H1 (cell line): Measurements from ENCODE around the gene PCSK4. TPM values are rescaled to one million over a fixed set of nuclear protein-coding genes. Genes with fewer than 3 reads are reported as not detected.

Experiments used
- CTCF ChIA-PET: fragments of 300-600 bp; sonication (Branson Sonifier 250); formaldehyde crosslinking; loops from one replicate; lab custom pipeline; 2021; ENCODE audit not compliant: partially characterized antibody; lab: Charles Lee
- POLR2A ChIA-PET: fragments of 300-600 bp; sonication (Branson Sonifier 250); formaldehyde crosslinking; loops from one replicate; lab custom pipeline; 2021; ENCODE audit warnings: inconsistent platforms; ENCODE audit not compliant: partially characterized antibody; lab: Charles Lee
- DNase-seq, 2 experiments: peaks; one replicate each; pipeline versions ENCODE4 v3.0.0 to v3.0.0-alpha.2; 2010 to 2022; ENCODE audit warnings: low spot score in 2 of 2, low read depth in 1 of 2, mixed read lengths in 1 of 2
- FAIRE-seq: peaks from 2 replicates; lab custom pipeline; 2011; peaks lifted over from hg19 to GRCh38; lab: Jason Lieb, UNC
- H2AFZ ChIP-seq: 2 replicates; pipeline ENCODE4 v1.8.1; 2012; ENCODE audit warnings: low read length, inconsistent platforms
- H2AK5ac ChIP-seq: 2 replicates; pipeline ENCODE4 v1.6.1; 2013; ENCODE audit warnings: low read depth, low read length
- H2BK120ac ChIP-seq: replicated peaks from 2 replicates; pipeline ENCODE3; 2013; ENCODE audit warnings: low read depth, low read length, inconsistent platforms
- H2BK12ac ChIP-seq: 2 replicates; pipeline ENCODE4 v1.6.1; 2013; ENCODE audit warnings: low read depth, low read length
- H2BK15ac ChIP-seq: 2 replicates; pipeline ENCODE4 v1.6.1; 2013; ENCODE audit warnings: low read length
- H2BK20ac ChIP-seq: 2 replicates; pipeline ENCODE4 v1.6.1; 2013; ENCODE audit warnings: low read length
- H2BK5ac ChIP-seq: 2 replicates; pipeline ENCODE4 v1.6.1; 2013; ENCODE audit warnings: low read depth, low read length
- H3K14ac ChIP-seq: 2 replicates; pipeline ENCODE4 v1.6.1; 2013; ENCODE audit warnings: inconsistent platforms; ENCODE audit not compliant: insufficient read length
- H3K18ac ChIP-seq: 2 replicates; pipeline ENCODE4 v1.6.1; 2013; ENCODE audit warnings: low read length; ENCODE audit errors: extremely low read depth
- H3K23ac ChIP-seq: 2 replicates; pipeline ENCODE4 v1.6.1; 2013; ENCODE audit warnings: inconsistent platforms; ENCODE audit not compliant: insufficient read length
- H3K23me2 ChIP-seq: 2 replicates; pipeline ENCODE4 v1.6.1; 2013; ENCODE audit warnings: low read depth, low read length
- H3K27ac ChIP-seq: 2 replicates; pipeline ENCODE4 v1.6.1; 2011; ENCODE audit warnings: low read depth, low read length, inconsistent platforms
- H3K27me3 ChIP-seq, 4 experiments: replicated peaks in 1 of 4; 1 replicate in 1 of 4; 2 replicates in 3 of 4; pipeline versions ENCODE4 v1.6.1 to v1.8.1; 2011 to 2013; ENCODE audit warnings: low read length in 3 of 4, mild to moderate bottlenecking in 3 of 4, inconsistent platforms in 2 of 4, mixed read lengths in 2 of 4, moderate library complexity in 1 of 4; ENCODE audit not compliant: control insufficient read depth in 3 of 4, insufficient read depth in 3 of 4; ENCODE audit errors: extremely low read depth in 1 of 4
- H3K36me3 ChIP-seq, 4 experiments: 2 replicates each; pipeline versions ENCODE4 v1.6.1 to v1.8.1; 2011 to 2013; ENCODE audit warnings: mild to moderate bottlenecking in 4 of 4, low read length in 3 of 4, moderate library complexity in 2 of 4, control low read depth in 1 of 4, inconsistent platforms in 1 of 4; ENCODE audit not compliant: insufficient read depth in 4 of 4, control insufficient read depth in 2 of 4
- H3K4ac ChIP-seq: replicated peaks from 2 replicates; pipeline ENCODE3; 2013; ENCODE audit warnings: low read length, low read depth, mixed read lengths, inconsistent platforms; ENCODE audit not compliant: insufficient read length
- H3K4me1 ChIP-seq, 4 experiments: replicated peaks in 1 of 4; 1 replicate in 1 of 4; 2 replicates in 3 of 4; pipeline versions ENCODE4 v1.6.1 to v1.8.1; 2011 to 2013; ENCODE audit warnings: low read length in 3 of 4, inconsistent platforms in 2 of 4, mixed read lengths in 1 of 4; ENCODE audit not compliant: insufficient read depth in 4 of 4, control insufficient read depth in 3 of 4
- H3K4me2 ChIP-seq, 2 experiments: 2 replicates each; pipeline versions ENCODE4 v1.6.1 to v1.8.1; 2011 to 2013; ENCODE audit warnings: low read depth in 2 of 2, low read length in 2 of 2, control low read depth in 1 of 2, inconsistent platforms in 1 of 2, mild to moderate bottlenecking in 1 of 2; ENCODE audit not compliant: insufficient read depth in 1 of 2
- H3K4me3 ChIP-seq, 4 experiments: fragments of 200-600, 300-600 bp in 1 of 4; sonication (generic), shearing (Covaris generic), sonication (Bioruptor Twin) in 1 of 4; 2 replicates each; pipeline versions ENCODE4 v1.5.1 to v1.8.1; 2011 to 2016; ENCODE audit warnings: low read length in 4 of 4, low read depth in 3 of 4, control low read depth in 2 of 4, inconsistent platforms in 2 of 4, mild to moderate bottlenecking in 2 of 4, mixed read lengths in 1 of 4, moderate library complexity in 1 of 4; ENCODE audit not compliant: insufficient read depth in 2 of 4; ENCODE audit errors: extremely low read depth in 1 of 4
- H3K56ac ChIP-seq: replicated peaks from 2 replicates; pipeline ENCODE3; 2013; ENCODE audit warnings: low read depth, mild to moderate bottlenecking, mixed read lengths, low read length, inconsistent platforms; ENCODE audit not compliant: insufficient read length
- H3K79me1 ChIP-seq: 2 replicates; pipeline ENCODE4 v1.6.1; 2013; ENCODE audit warnings: low read depth, low read length, control low read depth
- H3K79me2 ChIP-seq, 2 experiments: 2 replicates each; pipeline versions ENCODE4 v1.6.1 to v1.8.1; 2012 to 2013; ENCODE audit warnings: low read length in 2 of 2, mild to moderate bottlenecking in 2 of 2, inconsistent platforms in 1 of 2; ENCODE audit not compliant: insufficient read depth in 2 of 2, control insufficient read depth in 1 of 2
- H3K9ac ChIP-seq, 4 experiments: replicated peaks in 1 of 4; 1 replicate in 1 of 4; 2 replicates in 3 of 4; pipeline versions ENCODE4 v1.6.1 to v1.8.1; 2011 to 2013; ENCODE audit warnings: low read depth in 3 of 4, low read length in 3 of 4, control low read depth in 2 of 4, mild to moderate bottlenecking in 2 of 4, moderate library complexity in 2 of 4, inconsistent platforms in 1 of 4; ENCODE audit errors: extremely low read depth in 1 of 4
- H3K9me3 ChIP-seq, 2 experiments: 2 replicates each; pipeline versions ENCODE4 v1.6.1 to v1.8.1; 2012 to 2013; ENCODE audit warnings: mild to moderate bottlenecking in 2 of 2, moderate library complexity in 2 of 2, control low read depth in 1 of 2, inconsistent platforms in 1 of 2, low read depth in 1 of 2, low read length in 1 of 2, mixed read lengths in 1 of 2; ENCODE audit not compliant: insufficient read depth in 2 of 2
- H4K20me1 ChIP-seq, 2 experiments: replicated peaks in 1 of 2; 2 replicates each; pipeline versions ENCODE3 to v1.8.1; 2011 to 2013; ENCODE audit warnings: inconsistent platforms in 2 of 2, low read length in 2 of 2, mild to moderate bottlenecking in 1 of 2; ENCODE audit not compliant: insufficient read depth in 2 of 2, control insufficient read depth in 1 of 2
- H4K5ac ChIP-seq: 2 replicates; pipeline ENCODE4 v1.6.1; 2013; ENCODE audit warnings: low read length, low read depth, mixed read lengths, inconsistent platforms; ENCODE audit not compliant: insufficient read length
- H4K8ac ChIP-seq: 2 replicates; pipeline ENCODE4 v1.8.0; 2013; ENCODE audit warnings: mild to moderate bottlenecking, moderate library complexity, low read length, inconsistent platforms; ENCODE audit not compliant: insufficient read depth; ENCODE audit errors: extremely low read depth
- H4K91ac ChIP-seq: replicated peaks from 2 replicates; pipeline ENCODE3; 2013; ENCODE audit warnings: low read length, mixed read lengths, inconsistent platforms; ENCODE audit not compliant: insufficient read length
- MAX ChIP-seq: IDR thresholded peaks from 2 replicates; pipeline ENCODE4 v1.6.1; 2012; ENCODE audit warnings: inconsistent platforms
- RXRA ChIP-seq: IDR thresholded peaks from 2 replicates; pipeline ENCODE4 v1.6.1; 2011; ENCODE audit warnings: low read depth, mild to moderate bottlenecking, low read length, moderate library complexity; ENCODE audit not compliant: insufficient read depth
- SIRT6 ChIP-seq: IDR thresholded peaks from one replicate; pipeline ENCODE4 v1.7.1; 2012; ENCODE audit warnings: low read length, inconsistent platforms
- TAF1 ChIP-seq: IDR thresholded peaks from 2 replicates; pipeline ENCODE4 v1.6.1; 2011; ENCODE audit warnings: mild to moderate bottlenecking, low read depth, low read length
- WGBS, 2 experiments: shearing (Covaris generic) in 1 of 2; methylation state at CpG; one replicate each; pipeline versions ENCODE4 v1.1.6 to v1.1.7; 2013 to 2015; ENCODE audit warnings: low lambda C conversion rate in 2 of 2, mixed read lengths in 2 of 2, inconsistent platforms in 1 of 2, low coverage in 1 of 2, missing lambda C conversion rate in 1 of 2; ENCODE audit not compliant: insufficient replicate concordance in 2 of 2, insufficient coverage in 1 of 2, insufficient read length in 1 of 2; ENCODE audit errors: extremely low coverage in 1 of 2, missing lambda C conversion rate in 1 of 2; 5-methylcytosine and 5-hydroxymethylcytosine counted together
- long read RNA-seq, 2 experiments: library from RNA in 1 of 2; library from capped mRNA in 1 of 2; stranded (forward); transcript quantifications; one replicate each; pipeline ENCODE4 v2.0.0, GENCODE V29; 2021; ENCODE audit warnings: inconsistent platforms in 1 of 2
- polyA minus RNA-seq, 3 experiments: library from RNA; depleted of rRNA, polyadenylated mRNA; stranded (reverse); fragments of >200 nt; gene quantifications; 1 replicate in 2 of 3; 2 replicates in 1 of 3; pipeline ENCODE4 v1.2.3, GENCODE V29; 2011
- polyA plus RNA-seq, 7 experiments: library from polyadenylated mRNA; depleted of rRNA in 3 of 7; stranded (reverse) in 5 of 7; unstranded in 2 of 7; fragments of >200 nt in 5 of 7; fragments of 200-250 nt in 2 of 7; gene quantifications; 1 replicate in 5 of 7; 2 replicates in 1 of 7; 4 replicates in 1 of 7; pipeline versions ENCODE4 v1.2.1 to v1.2.3, GENCODE V29; 2011 to 2013; ENCODE audit warnings: missing spikeins in 2 of 7, mixed read lengths in 2 of 7
- total RNA-seq: library from RNA; stranded (reverse); fragmentation: NEBNext Ultra II Directional; extraction: Animal tissue kit (Norgen Biotek cat#: 25700); gene quantifications from 2 replicates; pipeline ENCODE4 v1.2.1, GENCODE V29; 2021
- TF ChIP-seq, protein P1 (sequence below), 3 experiments: IDR thresholded peaks; 1 replicate in 2 of 3; 2 replicates in 1 of 3; pipeline versions ENCODE4 v1.5.1 to v1.6.1; 2011; ENCODE audit warnings: low read length in 3 of 3, mild to moderate bottlenecking in 3 of 3, inconsistent platforms in 2 of 3, low read depth in 1 of 3, moderate library complexity in 1 of 3; ENCODE audit not compliant: insufficient read depth in 1 of 3; ENCODE audit errors: control extremely low read depth in 1 of 3

PCSK4 gene
- 9.7 and 9.8 TPM in 2 replicates for total RNA-seq
- polyA plus RNA-seq (2011; rRNA removed): 10.7 and 18.3 TPM in 2 replicates
- polyA plus RNA-seq (2011; cell fraction: cytosol; rRNA removed): 13.4 TPM
- polyA plus RNA-seq (2011; cell fraction: nucleus; rRNA removed): 104 TPM
- 7.7 to 16.1 TPM (median 11.6 TPM) in 4 replicates for polyA plus RNA-seq (2012, experiment 1 of 2)
- polyA plus RNA-seq (2012, experiment 2 of 2): 5.0 TPM
- polyA plus RNA-seq (2013, experiment 1 of 2): 8.5 TPM
- polyA plus RNA-seq (2013, experiment 2 of 2): 5.6 TPM
- 1.6 and 1.9 TPM in 2 replicates for polyA minus RNA-seq (2011; rRNA and poly(A)+ RNA removed)
- 8.1 TPM for polyA minus RNA-seq (2011; cell fraction: cytosol; rRNA and poly(A)+ RNA removed)
- 14.3 TPM for polyA minus RNA-seq (2011; cell fraction: nucleus; rRNA and poly(A)+ RNA removed)
- long read RNA-seq, experiment 1, partial matches to known transcripts: 2 of 4 reads
- long read RNA-seq, experiment 1, other reads (novel, unspliced or antisense): 2 of 4 reads
- long read RNA-seq, experiment 2: 0 reads

DNA sequence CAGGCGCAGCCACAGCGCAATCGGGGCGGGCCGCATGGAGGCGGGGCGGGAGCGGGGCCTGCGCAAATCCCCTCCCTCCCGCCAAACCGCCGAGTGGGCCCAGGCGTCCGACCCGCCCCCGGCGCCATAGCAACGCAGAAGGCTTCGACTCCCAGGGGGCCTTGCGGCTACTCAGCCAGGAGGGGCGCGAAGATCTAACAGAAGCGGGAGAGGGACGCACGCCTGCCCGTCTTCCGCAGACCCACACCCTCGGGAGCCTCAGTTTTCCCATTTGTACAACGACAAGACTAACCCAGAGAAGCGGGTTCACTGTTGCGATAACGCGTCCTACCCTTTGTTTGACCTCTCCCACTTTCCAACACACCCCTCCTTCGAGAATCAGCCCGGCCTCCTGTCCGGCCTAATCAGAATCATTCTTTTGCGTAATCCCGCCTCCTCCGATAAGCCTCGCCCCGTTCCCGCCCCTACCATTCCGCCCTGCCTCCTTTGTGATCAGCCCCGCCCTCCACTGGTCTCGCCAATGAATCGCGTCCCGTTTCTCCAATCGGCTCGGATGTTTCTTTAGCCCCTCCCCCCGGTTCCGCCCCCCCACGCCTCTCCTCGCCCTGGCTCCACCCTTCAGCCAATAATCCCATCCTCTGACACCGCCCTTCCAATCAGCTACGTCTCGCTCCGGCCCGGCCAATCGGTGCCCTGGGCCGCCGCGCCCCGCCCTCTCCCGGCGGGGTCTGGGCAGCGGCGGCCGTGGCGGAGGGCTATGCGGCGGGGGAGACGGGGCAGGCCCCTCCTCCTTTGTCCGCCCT lies at the start of gene PCSK4:
TSS of gene PCSK4 (minus strand) at position 40 of the 803 bp plus-strand sequence. CDS start at position 36, 4 bp downstream.
- POLR2A ChIA-PET: interaction anchor here (0.6 to 1.9 kb wide), 7 partner anchors 12 to 122 kb away, joined by 3 to 8 read pairs (median 4); no protein-coding TSS in a partner anchor
- Histone ChIP-seq H3K27me3 (peaks cover 3 to 17% (median 9%) of the 10 kb centered on the region in 4 experiments; a peak in 6 of 7 replicates), H4K20me1 (peaks cover 0 to 1% of the 10 kb centered on the region in 2 experiments), H2AFZ (peak within 1 kb of the TSS; percentile 96; the same call in 1 of the 2 replicates), H3K56ac (peak within 1 kb of the TSS; percentile 36), H2BK12ac (peak within 1 kb of the TSS; percentile 44; the same call in 1 of the 2 replicates), H3K23ac (no peak within 1 kb of the TSS), H2BK120ac (no peak within 1 kb of the TSS), H3K23me2 (peaks cover 7% of the 10 kb centered on the region; the same call in 1 of the 2 replicates), H2BK15ac (peak within 1 kb of the TSS; percentile 29; the same call in 1 of the 2 replicates), H3K14ac (no peak within 1 kb of the TSS), H2BK20ac (no peak within 1 kb of the TSS), H3K27ac (peak within 1 kb of the TSS; percentile 58; the same call in 1 of the 2 replicates), H3K18ac (peak within 1 kb of the TSS; percentile 62), H3K79me1 (no peaks in the 10 kb centered on the region), H3K4ac (peak within 1 kb of the TSS; percentile 81), H3K36me3 (no peaks in the 10 kb centered on the region), H3K79me2 (no peaks in the 10 kb centered on the region), H3K4me1 (peaks cover 0 to 5% (median 2%) of the 10 kb centered on the region in 4 experiments; a peak in 4 of 7 replicates), H4K91ac (peak within 1 kb of the TSS; percentile 65), H2BK5ac (peak within 1 kb of the TSS; percentile 66; the same call in 1 of the 2 replicates), H3K9ac (peak within 1 kb of the TSS; percentile 5 to 69 (median 47); a peak in 5 of 7 replicates), H4K8ac (peak within 1 kb of the TSS; percentile 73), H3K4me2 (peak within 1 kb of the TSS; percentile 66 to 89), H4K5ac (peak within 1 kb of the TSS; percentile 86), H3K9me3 (no peaks in the 10 kb centered on the region), H2AK5ac (0 out of 2 replicates have a peak within 1 kb of the TSS, but pooled peaks have one; percentile 39), H3K4me3 (peak within 1 kb of the TSS; percentile 52 to 80 (median 74))
- DNase-seq (peak; percentile 96 to 97), FAIRE-seq (peak; percentile 95)
- CTCF ChIA-PET: interaction anchor here (0.6 to 1.3 kb wide), 4 partner anchors 13 to 731 kb away, joined by 4 to 7 read pairs (median 4); no protein-coding TSS in a partner anchor
- WGBS, 2 experiments: 2% methylated on average over 50 of the region's 74 CpGs; no CpG with 5 or more reads in 1 of the 2 experiments
- no peak for TF ChIP-seq TAF1
- TF ChIP-seq RXRA: no peak
- TF ChIP-seq, protein P1, sequence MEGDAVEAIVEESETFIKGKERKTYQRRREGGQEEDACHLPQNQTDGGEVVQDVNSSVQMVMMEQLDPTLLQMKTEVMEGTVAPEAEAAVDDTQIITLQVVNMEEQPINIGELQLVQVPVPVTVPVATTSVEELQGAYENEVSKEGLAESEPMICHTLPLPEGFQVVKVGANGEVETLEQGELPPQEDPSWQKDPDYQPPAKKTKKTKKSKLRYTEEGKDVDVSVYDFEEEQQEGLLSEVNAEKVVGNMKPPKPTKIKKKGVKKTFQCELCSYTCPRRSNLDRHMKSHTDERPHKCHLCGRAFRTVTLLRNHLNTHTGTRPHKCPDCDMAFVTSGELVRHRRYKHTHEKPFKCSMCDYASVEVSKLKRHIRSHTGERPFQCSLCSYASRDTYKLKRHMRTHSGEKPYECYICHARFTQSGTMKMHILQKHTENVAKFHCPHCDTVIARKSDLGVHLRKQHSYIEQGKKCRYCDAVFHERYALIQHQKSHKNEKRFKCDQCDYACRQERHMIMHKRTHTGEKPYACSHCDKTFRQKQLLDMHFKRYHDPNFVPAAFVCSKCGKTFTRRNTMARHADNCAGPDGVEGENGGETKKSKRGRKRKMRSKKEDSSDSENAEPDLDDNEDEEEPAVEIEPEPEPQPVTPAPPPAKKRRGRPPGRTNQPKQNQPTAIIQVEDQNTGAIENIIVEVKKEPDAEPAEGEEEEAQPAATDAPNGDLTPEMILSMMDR (IDR thresholded peaks at IDR 0.05; ENCODE audit: control extremely low read depth in 1 of 3, insufficient read depth in 1 of 3, low read depth in 1 of 3, low read length in 3 of 3): no peak
- TF ChIP-seq SIRT6: no peak
- TF ChIP-seq MAX: peak; percentile 69; the same call in 1 of the 2 replicates
